Prostate gland (tissue), 2 donors: ENCODE results near the gene GRID1. TPM values are rescaled to one million over a fixed set of nuclear protein-coding genes. Genes with fewer than 3 reads are reported as not detected.

ENCODE experiments used
- DNase-seq: peaks from one replicate; pipeline ENCODE4 v3.0.0-alpha.2; 2019; ENCODE audit warnings: low spot score
- H3K27ac ChIP-seq, 2 donors: fragments of 200-600 bp; sonication (generic); 2 replicates each; pipeline ENCODE4 v1.5.1; 2017 to 2019
- H3K27me3 ChIP-seq: fragments of 200-600 bp; sonication (generic); replicated peaks from 2 replicates; pipeline ENCODE4 v1.5.1; 2019; ENCODE audit not compliant: insufficient read depth
- H3K36me3 ChIP-seq, 2 donors: fragments of 200-600 bp; sonication (generic); 1 replicate in 1 of 2; 2 replicates in 1 of 2; pipeline versions ENCODE4 v1.5.1 to v1.8.1; 2017 to 2019
- H3K4me1 ChIP-seq: fragments of 200-600 bp; sonication (generic); replicated peaks from 2 replicates; pipeline ENCODE4 v1.5.1; 2019
- H3K4me3 ChIP-seq, 2 donors: fragments of 200-600 bp; sonication (generic); 2 replicates each; pipeline ENCODE4 v1.5.1; 2017 to 2019
- H3K9me3 ChIP-seq: fragments of 200-600 bp; sonication (generic); 2 replicates; pipeline ENCODE4 v1.5.1; 2017
- POLR2A ChIP-seq: fragments of 450-650 bp; IDR thresholded peaks from one replicate; pipeline ENCODE4 v1.6.1; 2016; ENCODE audit warnings: antibody characterized with exemption, mild to moderate bottlenecking
- POLR2AphosphoS5 ChIP-seq: sonication (generic); formaldehyde crosslinking; IDR thresholded peaks from one replicate; pipeline ENCODE4 v1.6.1; 2017; ENCODE audit warnings: antibody characterized with exemption
- WGBS: methylation state at CpG from one replicate; pipeline ENCODE4 v1.1.5; 2018; 5-methylcytosine and 5-hydroxymethylcytosine counted together
- intact Hi-C: fragments of 100-400 bp; cut with DNase I; formaldehyde crosslinking; loops from one replicate; pipeline ENCODE4 v1.14.2; 2022
- total RNA-seq, 2 donors: library from RNA; depleted of rRNA; stranded (reverse); fragments of >200 nt; gene quantifications; one replicate each; pipeline ENCODE4 v1.1.0, GENCODE V29; 2016
- TF ChIP-seq, protein P1 (sequence below), 4 experiments: fragments of 200-600 bp in 2 of 4; fragments of 450-650 bp in 2 of 4; sonication (generic) in 2 of 4; IDR thresholded peaks; 1 replicate in 3 of 4; 2 replicates in 1 of 4; pipeline ENCODE4 v1.5.1; 2016 to 2019; ENCODE audit warnings: antibody characterized with exemption in 4 of 4, mild to moderate bottlenecking in 2 of 4, moderate library complexity in 2 of 4

Gene GRID1
- total RNA-seq, 2 donors from 2014 or later = 1.0 to 10.0 TPM

DNA sequence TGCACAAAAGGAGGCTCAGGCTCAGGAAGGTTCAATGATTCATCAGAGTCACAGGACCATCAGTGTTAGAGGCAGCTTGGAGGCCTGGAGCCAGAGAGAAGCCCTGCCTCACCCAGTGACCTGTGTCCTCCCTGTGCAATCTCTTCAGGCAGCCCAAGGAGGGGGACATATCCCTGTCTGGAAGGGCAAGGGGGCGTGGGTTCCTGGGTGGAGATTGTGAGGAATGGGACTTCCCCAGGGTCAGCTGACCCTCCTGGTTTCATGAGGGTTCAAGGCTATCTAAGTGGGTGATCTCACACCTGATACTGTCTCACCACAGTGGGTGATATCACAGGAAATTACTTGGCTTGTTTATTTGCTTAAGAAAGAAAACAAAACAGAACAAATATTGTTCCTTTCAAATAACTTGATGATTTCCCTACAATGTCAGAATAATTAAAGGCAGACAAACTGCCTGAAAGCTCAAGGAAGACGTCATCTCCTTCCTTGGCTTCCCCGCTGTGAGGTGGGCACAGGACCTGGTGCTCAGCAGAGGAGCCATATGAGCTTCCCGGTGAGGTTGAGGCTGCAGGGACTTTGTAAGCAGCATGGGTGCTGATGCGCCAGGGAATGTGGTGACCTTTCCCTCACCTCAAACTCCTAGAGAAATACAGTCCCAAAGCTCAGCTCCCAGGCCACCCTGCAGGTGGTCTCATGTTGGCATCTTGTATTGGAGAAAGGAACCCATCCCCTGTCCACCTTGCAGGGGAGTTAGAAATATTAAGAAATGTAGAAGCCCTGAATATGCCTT is 763.2 kb downstream of the GRID1 start:
- no peak for DNase-seq
- Histone ChIP-seq H3K27me3 (no peaks in the 10 kb centered on the region), H3K36me3 (no peaks in the 10 kb centered on the region), H3K4me3 (no peak overlapping the region), H3K4me1 (no peaks in the 10 kb centered on the region), H3K9me3 (no peaks in the 10 kb centered on the region), H3K27ac (no peak overlapping the region)
- WGBS = 80% methylated on average over 5 of the region's 5 CpGs
- intact Hi-C loops = no loop called here
- no peak for TF ChIP-seq POLR2AphosphoS5
- TF ChIP-seq POLR2A = no peak
- TF ChIP-seq, protein P1, sequence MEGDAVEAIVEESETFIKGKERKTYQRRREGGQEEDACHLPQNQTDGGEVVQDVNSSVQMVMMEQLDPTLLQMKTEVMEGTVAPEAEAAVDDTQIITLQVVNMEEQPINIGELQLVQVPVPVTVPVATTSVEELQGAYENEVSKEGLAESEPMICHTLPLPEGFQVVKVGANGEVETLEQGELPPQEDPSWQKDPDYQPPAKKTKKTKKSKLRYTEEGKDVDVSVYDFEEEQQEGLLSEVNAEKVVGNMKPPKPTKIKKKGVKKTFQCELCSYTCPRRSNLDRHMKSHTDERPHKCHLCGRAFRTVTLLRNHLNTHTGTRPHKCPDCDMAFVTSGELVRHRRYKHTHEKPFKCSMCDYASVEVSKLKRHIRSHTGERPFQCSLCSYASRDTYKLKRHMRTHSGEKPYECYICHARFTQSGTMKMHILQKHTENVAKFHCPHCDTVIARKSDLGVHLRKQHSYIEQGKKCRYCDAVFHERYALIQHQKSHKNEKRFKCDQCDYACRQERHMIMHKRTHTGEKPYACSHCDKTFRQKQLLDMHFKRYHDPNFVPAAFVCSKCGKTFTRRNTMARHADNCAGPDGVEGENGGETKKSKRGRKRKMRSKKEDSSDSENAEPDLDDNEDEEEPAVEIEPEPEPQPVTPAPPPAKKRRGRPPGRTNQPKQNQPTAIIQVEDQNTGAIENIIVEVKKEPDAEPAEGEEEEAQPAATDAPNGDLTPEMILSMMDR (IDR thresholded peaks at IDR 0.05) = no peak

GRCh38 chr10:85602713-85603112 is 763.9 kb downstream of the GRID1 start:
- no peaks in the 10 kb centered on the region for H3K27me3 ChIP-seq
- intact Hi-C loops = no loop called here
- no peak overlapping the region for H3K4me3 ChIP-seq
- H3K4me1 ChIP-seq = no peaks in the 10 kb centered on the region
- no peak overlapping the region for H3K27ac ChIP-seq
- WGBS = 100% methylated on average over 1 of the region's 1 CpG
- TF ChIP-seq POLR2A = no peak
- TF ChIP-seq POLR2AphosphoS5 = no peak
- TF ChIP-seq, protein P1 (IDR thresholded peaks at IDR 0.05) = no peak
- no peak for DNase-seq
- no peaks in the 10 kb centered on the region for H3K9me3 ChIP-seq
- no peaks in the 10 kb centered on the region for H3K36me3 ChIP-seq

GRCh38 chr10:85602306-85602705 is 764.3 kb downstream of the GRID1 start:
- no peak for DNase-seq
- TF ChIP-seq, protein P1 (IDR thresholded peaks at IDR 0.05) = no peak
- TF ChIP-seq POLR2A (no peak), POLR2AphosphoS5 (no peak)
- H3K4me3 ChIP-seq = no peak overlapping the region
- H3K36me3 ChIP-seq = no peaks in the 10 kb centered on the region
- 93% methylated on average over 17 of the region's 18 CpGs for WGBS
- no peak overlapping the region for H3K27ac ChIP-seq
- H3K9me3 ChIP-seq = no peaks in the 10 kb centered on the region
- no peaks in the 10 kb centered on the region for H3K27me3 ChIP-seq
- intact Hi-C loops = no loop called here
- no peaks in the 10 kb centered on the region for H3K4me1 ChIP-seq

DNA sequence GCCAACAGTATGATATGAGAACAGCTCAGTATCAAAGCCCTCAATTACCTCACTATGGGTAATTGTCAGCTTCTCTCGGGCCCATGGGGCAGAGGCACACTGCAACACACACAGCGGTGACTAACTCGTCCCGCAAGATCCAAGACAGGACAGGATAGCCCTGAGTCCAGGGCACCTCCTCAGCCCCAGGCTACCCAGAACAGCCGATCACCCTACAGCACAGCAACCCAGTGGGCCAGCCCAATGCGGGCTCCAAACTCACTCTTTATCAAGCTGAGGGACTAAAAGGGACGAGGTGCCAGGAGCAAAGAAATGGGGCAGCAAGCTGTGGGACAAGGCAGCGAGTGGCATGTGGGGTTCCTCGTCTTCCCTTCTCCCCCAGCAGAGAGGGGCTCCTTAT is 765.1 kb downstream of the GRID1 start:
- Histone ChIP-seq H3K27ac (no peak overlapping the region), H3K27me3 (no peaks in the 10 kb centered on the region), H3K9me3 (no peaks in the 10 kb centered on the region), H3K4me3 (no peak overlapping the region), H3K4me1 (no peaks in the 10 kb centered on the region), H3K36me3 (no peaks in the 10 kb centered on the region)
- intact Hi-C loops = no loop called here
- no peak for TF ChIP-seq POLR2A
- DNase-seq = no peak
- 92% methylated on average over 9 of the region's 9 CpGs for WGBS

GRCh38 chr10:85600744-85601081 is 765.9 kb downstream of the GRID1 start:
- 72% methylated on average over 2 of the region's 2 CpGs for WGBS
- H3K4me3 ChIP-seq = no peak overlapping the region
- DNase-seq = no peak
- no peaks in the 10 kb centered on the region for H3K9me3 ChIP-seq
- no peak overlapping the region for H3K27ac ChIP-seq
- no peaks in the 10 kb centered on the region for H3K36me3 ChIP-seq
- H3K27me3 ChIP-seq = no peaks in the 10 kb centered on the region
- intact Hi-C loops = no loop called here
- no peaks in the 10 kb centered on the region for H3K4me1 ChIP-seq
- TF ChIP-seq POLR2AphosphoS5 (no peak), POLR2A (no peak)
